H1 (cell line): Measurements from ENCODE around the gene DTWD1. TPM values are rescaled to one million over a fixed set of nuclear protein-coding genes. Genes with fewer than 3 reads are reported as not detected.

Source experiments
- CTCF ChIA-PET: fragments of 300-600 bp; sonication (Branson Sonifier 250); formaldehyde crosslinking; loops from one replicate; lab custom pipeline; 2021; ENCODE audit not compliant: partially characterized antibody; lab: Charles Lee
- POLR2A ChIA-PET: fragments of 300-600 bp; sonication (Branson Sonifier 250); formaldehyde crosslinking; loops from one replicate; lab custom pipeline; 2021; ENCODE audit warnings: inconsistent platforms; ENCODE audit not compliant: partially characterized antibody; lab: Charles Lee
- DNase-seq, 2 experiments: peaks; one replicate each; pipeline versions ENCODE4 v3.0.0 to v3.0.0-alpha.2; 2010 to 2022; ENCODE audit warnings: low spot score in 2 of 2, low read depth in 1 of 2, mixed read lengths in 1 of 2
- FAIRE-seq: peaks from 2 replicates; lab custom pipeline; 2011; peaks lifted over from hg19 to GRCh38; lab: Jason Lieb, UNC
- H2AFZ ChIP-seq: 2 replicates; pipeline ENCODE4 v1.8.1; 2012; ENCODE audit warnings: low read length, inconsistent platforms
- H2AK5ac ChIP-seq: 2 replicates; pipeline ENCODE4 v1.6.1; 2013; ENCODE audit warnings: low read depth, low read length
- H2BK120ac ChIP-seq: replicated peaks from 2 replicates; pipeline ENCODE3; 2013; ENCODE audit warnings: low read depth, low read length, inconsistent platforms
- H2BK12ac ChIP-seq: 2 replicates; pipeline ENCODE4 v1.6.1; 2013; ENCODE audit warnings: low read depth, low read length
- H2BK15ac ChIP-seq: 2 replicates; pipeline ENCODE4 v1.6.1; 2013; ENCODE audit warnings: low read length
- H2BK20ac ChIP-seq: 2 replicates; pipeline ENCODE4 v1.6.1; 2013; ENCODE audit warnings: low read length
- H2BK5ac ChIP-seq: 2 replicates; pipeline ENCODE4 v1.6.1; 2013; ENCODE audit warnings: low read depth, low read length
- H3K14ac ChIP-seq: 2 replicates; pipeline ENCODE4 v1.6.1; 2013; ENCODE audit warnings: inconsistent platforms; ENCODE audit not compliant: insufficient read length
- H3K18ac ChIP-seq: 2 replicates; pipeline ENCODE4 v1.6.1; 2013; ENCODE audit warnings: low read length; ENCODE audit errors: extremely low read depth
- H3K23ac ChIP-seq: 2 replicates; pipeline ENCODE4 v1.6.1; 2013; ENCODE audit warnings: inconsistent platforms; ENCODE audit not compliant: insufficient read length
- H3K23me2 ChIP-seq: 2 replicates; pipeline ENCODE4 v1.6.1; 2013; ENCODE audit warnings: low read depth, low read length
- H3K27ac ChIP-seq: 2 replicates; pipeline ENCODE4 v1.6.1; 2011; ENCODE audit warnings: low read depth, low read length, inconsistent platforms
- H3K27me3 ChIP-seq, 4 experiments: replicated peaks in 1 of 4; 1 replicate in 1 of 4; 2 replicates in 3 of 4; pipeline versions ENCODE4 v1.6.1 to v1.8.1; 2011 to 2013; ENCODE audit warnings: low read length in 3 of 4, mild to moderate bottlenecking in 3 of 4, inconsistent platforms in 2 of 4, mixed read lengths in 2 of 4, moderate library complexity in 1 of 4; ENCODE audit not compliant: control insufficient read depth in 3 of 4, insufficient read depth in 3 of 4; ENCODE audit errors: extremely low read depth in 1 of 4
- H3K36me3 ChIP-seq, 4 experiments: 2 replicates each; pipeline versions ENCODE4 v1.6.1 to v1.8.1; 2011 to 2013; ENCODE audit warnings: mild to moderate bottlenecking in 4 of 4, low read length in 3 of 4, moderate library complexity in 2 of 4, control low read depth in 1 of 4, inconsistent platforms in 1 of 4; ENCODE audit not compliant: insufficient read depth in 4 of 4, control insufficient read depth in 2 of 4
- H3K4ac ChIP-seq: replicated peaks from 2 replicates; pipeline ENCODE3; 2013; ENCODE audit warnings: low read length, low read depth, mixed read lengths, inconsistent platforms; ENCODE audit not compliant: insufficient read length
- H3K4me1 ChIP-seq, 4 experiments: replicated peaks in 1 of 4; 1 replicate in 1 of 4; 2 replicates in 3 of 4; pipeline versions ENCODE4 v1.6.1 to v1.8.1; 2011 to 2013; ENCODE audit warnings: low read length in 3 of 4, inconsistent platforms in 2 of 4, mixed read lengths in 1 of 4; ENCODE audit not compliant: insufficient read depth in 4 of 4, control insufficient read depth in 3 of 4
- H3K4me2 ChIP-seq, 2 experiments: 2 replicates each; pipeline versions ENCODE4 v1.6.1 to v1.8.1; 2011 to 2013; ENCODE audit warnings: low read depth in 2 of 2, low read length in 2 of 2, control low read depth in 1 of 2, inconsistent platforms in 1 of 2, mild to moderate bottlenecking in 1 of 2; ENCODE audit not compliant: insufficient read depth in 1 of 2
- H3K4me3 ChIP-seq, 4 experiments: fragments of 200-600, 300-600 bp in 1 of 4; sonication (generic), shearing (Covaris generic), sonication (Bioruptor Twin) in 1 of 4; 2 replicates each; pipeline versions ENCODE4 v1.5.1 to v1.8.1; 2011 to 2016; ENCODE audit warnings: low read length in 4 of 4, low read depth in 3 of 4, control low read depth in 2 of 4, inconsistent platforms in 2 of 4, mild to moderate bottlenecking in 2 of 4, mixed read lengths in 1 of 4, moderate library complexity in 1 of 4; ENCODE audit not compliant: insufficient read depth in 2 of 4; ENCODE audit errors: extremely low read depth in 1 of 4
- H3K56ac ChIP-seq: replicated peaks from 2 replicates; pipeline ENCODE3; 2013; ENCODE audit warnings: low read depth, mild to moderate bottlenecking, mixed read lengths, low read length, inconsistent platforms; ENCODE audit not compliant: insufficient read length
- H3K79me1 ChIP-seq: 2 replicates; pipeline ENCODE4 v1.6.1; 2013; ENCODE audit warnings: low read depth, low read length, control low read depth
- H3K79me2 ChIP-seq, 2 experiments: 2 replicates each; pipeline versions ENCODE4 v1.6.1 to v1.8.1; 2012 to 2013; ENCODE audit warnings: low read length in 2 of 2, mild to moderate bottlenecking in 2 of 2, inconsistent platforms in 1 of 2; ENCODE audit not compliant: insufficient read depth in 2 of 2, control insufficient read depth in 1 of 2
- H3K9ac ChIP-seq, 4 experiments: replicated peaks in 1 of 4; 1 replicate in 1 of 4; 2 replicates in 3 of 4; pipeline versions ENCODE4 v1.6.1 to v1.8.1; 2011 to 2013; ENCODE audit warnings: low read depth in 3 of 4, low read length in 3 of 4, control low read depth in 2 of 4, mild to moderate bottlenecking in 2 of 4, moderate library complexity in 2 of 4, inconsistent platforms in 1 of 4; ENCODE audit errors: extremely low read depth in 1 of 4
- H3K9me3 ChIP-seq, 2 experiments: 2 replicates each; pipeline versions ENCODE4 v1.6.1 to v1.8.1; 2012 to 2013; ENCODE audit warnings: mild to moderate bottlenecking in 2 of 2, moderate library complexity in 2 of 2, control low read depth in 1 of 2, inconsistent platforms in 1 of 2, low read depth in 1 of 2, low read length in 1 of 2, mixed read lengths in 1 of 2; ENCODE audit not compliant: insufficient read depth in 2 of 2
- H4K20me1 ChIP-seq, 2 experiments: replicated peaks in 1 of 2; 2 replicates each; pipeline versions ENCODE3 to v1.8.1; 2011 to 2013; ENCODE audit warnings: inconsistent platforms in 2 of 2, low read length in 2 of 2, mild to moderate bottlenecking in 1 of 2; ENCODE audit not compliant: insufficient read depth in 2 of 2, control insufficient read depth in 1 of 2
- H4K5ac ChIP-seq: 2 replicates; pipeline ENCODE4 v1.6.1; 2013; ENCODE audit warnings: low read length, low read depth, mixed read lengths, inconsistent platforms; ENCODE audit not compliant: insufficient read length
- H4K8ac ChIP-seq: 2 replicates; pipeline ENCODE4 v1.8.0; 2013; ENCODE audit warnings: mild to moderate bottlenecking, moderate library complexity, low read length, inconsistent platforms; ENCODE audit not compliant: insufficient read depth; ENCODE audit errors: extremely low read depth
- H4K91ac ChIP-seq: replicated peaks from 2 replicates; pipeline ENCODE3; 2013; ENCODE audit warnings: low read length, mixed read lengths, inconsistent platforms; ENCODE audit not compliant: insufficient read length
- CEBPB ChIP-seq: IDR thresholded peaks from 2 replicates; pipeline ENCODE4 v1.6.1; 2012; ENCODE audit warnings: low read depth, low read length
- CHD1 ChIP-seq: IDR thresholded peaks from 2 replicates; pipeline ENCODE4 v1.6.1; 2012; ENCODE audit warnings: low read depth, low read length, improper control_type of control experiment
- CTBP2 ChIP-seq: IDR thresholded peaks from 2 replicates; pipeline ENCODE4 v1.7.0; 2011; ENCODE audit warnings: borderline replicate concordance, mild to moderate bottlenecking, moderate library complexity, mixed read lengths, low read length; ENCODE audit not compliant: insufficient read depth, insufficient read length
- HDAC6 ChIP-seq: IDR thresholded peaks from one replicate; pipeline ENCODE4 v1.7.1; 2012; ENCODE audit warnings: low read depth, mild to moderate bottlenecking, inconsistent platforms, low read length, moderate library complexity
- KDM5A ChIP-seq: fragments of 200-600 bp; IDR thresholded peaks from 2 replicates; pipeline ENCODE4 v1.7.1; 2012; ENCODE audit warnings: mild to moderate bottlenecking, low read length, inconsistent platforms, mixed read lengths
- NANOG ChIP-seq: IDR thresholded peaks from 2 replicates; pipeline ENCODE4 v1.6.1; 2011; ENCODE audit warnings: low read length, low read depth, mild to moderate bottlenecking, inconsistent platforms; ENCODE audit not compliant: insufficient read depth, poor library complexity, severe bottlenecking
- POU5F1 ChIP-seq: IDR thresholded peaks from 2 replicates; pipeline ENCODE4 v1.6.1; 2011; ENCODE audit warnings: low read depth, mild to moderate bottlenecking, low read length, moderate library complexity
- SP1 ChIP-seq: IDR thresholded peaks from 2 replicates; pipeline ENCODE4 v1.6.1; 2011; ENCODE audit warnings: low read depth, low read length
- TEAD4 ChIP-seq: IDR thresholded peaks from 2 replicates; pipeline ENCODE4 v1.6.1; 2012; ENCODE audit warnings: low read depth, low read length, inconsistent platforms, mixed read lengths
- YY1 ChIP-seq: IDR thresholded peaks from 2 replicates; pipeline ENCODE4 v1.6.1; 2011; ENCODE audit warnings: low read depth, mild to moderate bottlenecking, low read length
- WGBS, 2 experiments: shearing (Covaris generic) in 1 of 2; methylation state at CpG; one replicate each; pipeline versions ENCODE4 v1.1.6 to v1.1.7; 2013 to 2015; ENCODE audit warnings: low lambda C conversion rate in 2 of 2, mixed read lengths in 2 of 2, inconsistent platforms in 1 of 2, low coverage in 1 of 2, missing lambda C conversion rate in 1 of 2; ENCODE audit not compliant: insufficient replicate concordance in 2 of 2, insufficient coverage in 1 of 2, insufficient read length in 1 of 2; ENCODE audit errors: extremely low coverage in 1 of 2, missing lambda C conversion rate in 1 of 2; 5-methylcytosine and 5-hydroxymethylcytosine counted together
- polyA plus RNA-seq, 7 experiments: library from polyadenylated mRNA; depleted of rRNA in 3 of 7; stranded (reverse) in 5 of 7; unstranded in 2 of 7; fragments of >200 nt in 5 of 7; fragments of 200-250 nt in 2 of 7; gene quantifications; 1 replicate in 5 of 7; 2 replicates in 1 of 7; 4 replicates in 1 of 7; pipeline versions ENCODE4 v1.2.1 to v1.2.3, GENCODE V29; 2011 to 2013; ENCODE audit warnings: missing spikeins in 2 of 7, mixed read lengths in 2 of 7
- total RNA-seq: library from RNA; stranded (reverse); fragmentation: NEBNext Ultra II Directional; extraction: Animal tissue kit (Norgen Biotek cat#: 25700); gene quantifications from 2 replicates; pipeline ENCODE4 v1.2.1, GENCODE V29; 2021

Gene DTWD1
- total and polyA plus RNA-seq, 2 of the 8 experiments (the other 6 are each of a cell fraction or from before 2014, with no cell fraction given): 10.4 to 32.4 TPM

GRCh38 chr15:49696433-49696832 is 75.6 kb downstream of the DTWD1 start:
- FAIRE-seq: no peak
- H3K18ac ChIP-seq: no peak overlapping the region
- no peak overlapping the region for H2BK5ac ChIP-seq
- no peak overlapping the region for H3K14ac ChIP-seq
- no peak overlapping the region for H3K56ac ChIP-seq
- no peaks in the 10 kb centered on the region for H3K9me3 ChIP-seq
- ChIA-PET POLR2A (no interaction called here), CTCF (interaction anchor here (0.6 to 1.5 kb wide), 2 partner anchors 179 to 592 kb away, joined by 4 read pairs; no protein-coding TSS in a partner anchor)
- no peak for DNase-seq
- H3K27me3 ChIP-seq: no peaks in the 10 kb centered on the region
- no peak overlapping the region for H4K8ac ChIP-seq
- H4K5ac ChIP-seq: no peak overlapping the region
- no peak for TF ChIP-seq CHD1
- no peak for TF ChIP-seq CEBPB
- no peak for TF ChIP-seq SP1
- no peak for TF ChIP-seq NANOG
- no peak for TF ChIP-seq CTBP2
- no peak for TF ChIP-seq HDAC6
- TF ChIP-seq TEAD4: no peak
- no peak for TF ChIP-seq POU5F1
- TF ChIP-seq KDM5A: no peak
- no peak for TF ChIP-seq YY1
- WGBS, 2 experiments: 97% methylated on average over 2 of the region's 2 CpGs; no CpG with 5 or more reads in 1 of the 2 experiments
- no peaks in the 10 kb centered on the region for H3K79me2 ChIP-seq
- H2BK15ac ChIP-seq: no peak overlapping the region
- H3K23ac ChIP-seq: no peak overlapping the region
- no peak overlapping the region for H3K4me3 ChIP-seq
- no peak overlapping the region for H3K27ac ChIP-seq
- H2AK5ac ChIP-seq: no peak overlapping the region
- H4K20me1 ChIP-seq: no peaks in the 10 kb centered on the region
- H2BK120ac ChIP-seq: no peak overlapping the region
- H4K91ac ChIP-seq: no peak overlapping the region
- no peak overlapping the region for H3K4me2 ChIP-seq
- H2BK12ac ChIP-seq: no peak overlapping the region
- no peaks in the 10 kb centered on the region for H3K23me2 ChIP-seq
- no peak overlapping the region for H3K9ac ChIP-seq
- H3K36me3 ChIP-seq: no peaks in the 10 kb centered on the region
- H2AFZ ChIP-seq: no peak overlapping the region
- H2BK20ac ChIP-seq: no peak overlapping the region
- no peaks in the 10 kb centered on the region for H3K4me1 ChIP-seq
- H3K79me1 ChIP-seq: no peaks in the 10 kb centered on the region
- no peak overlapping the region for H3K4ac ChIP-seq
